GM13977 (cell line): ENCODE results near the gene MKNK2.

Experiments
- DNase-seq: peaks from one replicate; pipeline ENCODE4 v3.0.0; 2012; ENCODE audit warnings: low spot score
- in situ Hi-C: fragments of 300-500 bp; cut with MboI; formaldehyde crosslinking; loops from one replicate; pipeline ENCODE4 v1.12.0; 2022; ENCODE audit warnings: low sequenced_read_pairs, low pct_unique_long_range_greater_than_20kb, mixed read lengths, inconsistent platforms; ENCODE audit not compliant: unreplicated experiment
- TF ChIP-seq, protein P1 (sequence below): IDR thresholded peaks from 2 replicates; pipeline ENCODE4 v1.5.1; 2012; ENCODE audit warnings: mild to moderate bottlenecking, control low read depth; ENCODE audit not compliant: insufficient read depth; ENCODE audit errors: extremely low read depth, missing control alignments

The MKNK2 gene

DNA sequence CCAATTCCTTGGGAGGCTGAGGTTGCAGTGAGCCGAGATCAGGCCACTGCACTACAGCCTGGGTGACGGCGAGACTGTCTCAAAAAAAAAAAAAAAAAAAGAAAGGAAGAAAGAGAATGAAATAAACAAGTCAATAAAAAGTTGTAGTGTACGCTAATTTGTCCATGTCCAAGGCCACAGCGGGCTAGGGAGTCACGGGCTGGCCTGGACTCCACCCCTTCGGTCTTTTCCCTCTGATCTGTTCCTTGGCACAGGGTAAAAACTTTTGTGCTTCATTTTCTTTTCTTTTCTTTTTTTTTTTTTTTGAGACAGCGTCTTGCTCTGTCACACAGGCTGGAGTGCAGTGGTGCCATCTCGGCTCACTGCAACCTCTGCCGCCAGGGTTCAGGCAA is 19.4 kb upstream of the MKNK2 start:
- in situ Hi-C loops: no loop called here
- DNase-seq: no peak
- TF ChIP-seq, protein P1, sequence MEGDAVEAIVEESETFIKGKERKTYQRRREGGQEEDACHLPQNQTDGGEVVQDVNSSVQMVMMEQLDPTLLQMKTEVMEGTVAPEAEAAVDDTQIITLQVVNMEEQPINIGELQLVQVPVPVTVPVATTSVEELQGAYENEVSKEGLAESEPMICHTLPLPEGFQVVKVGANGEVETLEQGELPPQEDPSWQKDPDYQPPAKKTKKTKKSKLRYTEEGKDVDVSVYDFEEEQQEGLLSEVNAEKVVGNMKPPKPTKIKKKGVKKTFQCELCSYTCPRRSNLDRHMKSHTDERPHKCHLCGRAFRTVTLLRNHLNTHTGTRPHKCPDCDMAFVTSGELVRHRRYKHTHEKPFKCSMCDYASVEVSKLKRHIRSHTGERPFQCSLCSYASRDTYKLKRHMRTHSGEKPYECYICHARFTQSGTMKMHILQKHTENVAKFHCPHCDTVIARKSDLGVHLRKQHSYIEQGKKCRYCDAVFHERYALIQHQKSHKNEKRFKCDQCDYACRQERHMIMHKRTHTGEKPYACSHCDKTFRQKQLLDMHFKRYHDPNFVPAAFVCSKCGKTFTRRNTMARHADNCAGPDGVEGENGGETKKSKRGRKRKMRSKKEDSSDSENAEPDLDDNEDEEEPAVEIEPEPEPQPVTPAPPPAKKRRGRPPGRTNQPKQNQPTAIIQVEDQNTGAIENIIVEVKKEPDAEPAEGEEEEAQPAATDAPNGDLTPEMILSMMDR: no peak

DNA sequence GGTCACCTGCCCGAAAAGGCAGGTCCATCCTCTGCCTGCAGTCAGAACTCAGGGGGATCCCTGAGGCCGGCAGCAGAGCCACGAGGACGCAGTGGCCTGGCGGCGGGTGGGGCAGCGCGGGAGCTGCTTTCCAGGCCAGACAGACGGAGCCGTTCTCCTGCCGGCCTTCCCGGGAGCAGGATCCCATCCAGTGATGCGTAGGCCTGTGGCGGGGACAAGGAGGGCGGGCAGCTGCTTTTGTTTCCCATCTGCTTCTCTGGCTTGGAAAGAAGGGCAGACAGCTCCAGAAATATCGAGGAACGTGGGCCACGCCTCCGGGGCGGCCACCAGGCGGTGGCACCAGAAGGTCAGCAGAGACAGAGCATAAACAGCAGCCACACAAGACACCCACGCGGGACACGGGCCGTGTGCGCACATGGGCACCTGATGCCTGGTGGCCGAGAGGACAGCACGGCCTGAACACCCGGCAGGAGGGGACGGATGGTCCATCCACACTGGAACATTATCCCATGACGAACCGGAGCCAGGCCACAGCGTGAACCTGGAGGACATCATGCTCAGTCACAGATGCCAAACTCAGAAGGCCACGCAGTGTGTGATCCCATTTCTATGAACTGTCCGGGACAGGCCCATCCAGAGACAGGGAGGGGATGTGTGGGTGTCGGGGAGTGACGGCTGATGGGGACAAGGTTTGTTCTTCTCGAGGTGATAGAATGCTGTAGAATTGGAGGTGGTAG is 13.9 kb upstream of the MKNK2 start:
- in situ Hi-C loops: no loop called here
- TF ChIP-seq, protein P1: no peak
- DNase-seq: no peak

DNA sequence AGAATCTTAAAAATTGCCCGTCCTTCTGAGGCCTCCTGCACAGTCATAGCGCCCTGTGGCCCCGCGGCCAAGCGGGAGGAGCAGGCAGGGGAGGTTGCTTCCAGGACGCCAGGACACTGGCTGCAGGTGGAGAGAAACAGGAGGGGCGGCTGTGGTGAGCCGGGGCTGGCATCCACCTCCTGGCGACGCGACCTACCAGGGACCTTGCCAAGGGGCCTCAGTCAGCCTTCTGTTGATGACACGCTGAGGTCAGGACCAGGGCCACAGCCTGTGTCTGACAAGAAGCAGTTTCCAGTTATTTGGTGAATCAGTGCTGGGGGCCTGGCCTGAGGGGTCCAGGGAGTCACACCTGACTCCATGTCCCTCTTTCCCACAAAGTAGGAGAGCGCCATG is 13.3 kb upstream of the MKNK2 start:
- TF ChIP-seq, protein P1: no peak
- in situ Hi-C loops: no loop called here
- no peak for DNase-seq

DNA sequence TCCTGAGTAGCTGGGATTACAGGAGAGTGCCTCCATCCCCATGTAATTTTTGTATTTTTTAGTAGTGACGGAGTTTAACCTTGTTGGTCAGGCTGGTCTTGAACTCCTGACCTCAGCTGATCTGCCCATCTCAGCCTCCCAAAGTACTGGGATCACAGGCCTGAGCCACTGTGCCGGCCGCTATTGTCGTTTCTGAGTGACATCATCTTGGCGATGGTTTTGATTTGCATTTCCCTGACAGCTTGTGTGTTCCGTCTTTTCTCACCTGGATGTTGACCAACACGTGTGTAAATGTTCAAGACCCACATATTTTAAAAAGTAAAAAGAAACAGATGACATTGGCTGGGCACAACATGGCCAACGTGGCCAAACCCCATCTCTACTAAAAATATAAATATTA is 12.8 kb upstream of the MKNK2 start:
- in situ Hi-C loops: no loop called here
- no peak for DNase-seq
- TF ChIP-seq, protein P1: no peak

DNA sequence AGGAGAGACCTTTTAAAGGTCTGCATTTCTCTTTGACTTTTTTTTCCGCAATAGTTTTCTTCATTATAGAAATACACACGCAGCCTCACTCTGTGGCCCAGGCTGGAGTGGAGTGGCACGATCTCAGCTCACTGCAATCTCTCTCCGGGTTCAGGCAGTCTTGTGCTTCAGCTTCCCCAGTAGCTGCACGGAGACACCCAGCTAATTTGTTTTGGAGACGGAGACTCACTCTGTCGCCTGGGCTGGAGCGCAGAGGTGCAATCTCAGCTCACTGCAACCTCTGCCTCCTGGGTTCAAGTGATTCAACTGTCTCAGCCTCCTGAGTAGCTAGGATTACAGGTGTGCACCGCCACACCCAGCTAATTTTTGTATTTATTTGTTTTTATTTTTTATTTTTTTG is 11.7 kb upstream of the MKNK2 start:
- no peak for DNase-seq
- TF ChIP-seq, protein P1: no peak

DNA sequence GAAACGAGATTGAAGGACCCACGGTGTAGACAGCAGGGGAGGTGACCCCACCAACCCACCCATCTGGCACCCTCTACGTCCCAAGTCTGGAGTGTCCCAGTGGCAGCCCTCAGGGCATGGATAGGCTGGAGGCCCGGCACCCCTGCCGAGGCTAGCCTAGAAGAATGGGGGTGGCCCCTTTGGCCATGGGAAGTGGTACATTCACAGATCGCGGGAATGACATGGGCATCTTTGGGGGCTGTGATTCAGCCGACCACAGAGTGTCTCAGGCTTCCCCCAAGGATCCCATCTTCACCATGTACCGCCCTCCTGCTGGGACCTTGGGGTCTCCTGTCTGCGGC is 11.3 kb upstream of the MKNK2 start:
- in situ Hi-C loops: no loop called here
- no peak for DNase-seq
- TF ChIP-seq, protein P1: no peak

More for the DNA sequence above, 11.7 kb upstream of the MKNK2 start:
- in situ Hi-C loops: no loop called here
